GM12892 (cell line): ENCODE results near the gene RMND5B. TPM values are rescaled to one million over a fixed set of nuclear protein-coding genes. Genes with fewer than 3 reads are reported as not detected.
A peak's percentile ranks its signal among the peaks of the same experiment; 100 is the strongest.
"Not testable (repeated sequence)": the region's sequence is repeated elsewhere in the genome, so short reads cannot be mapped to it uniquely, and the experiment has no call there.

Experiments
- DNase-seq: peaks from one replicate; pipeline ENCODE4 v3.0.0; 2011; ENCODE audit not compliant: insufficient read length
- FAIRE-seq: peaks from 2 replicates; lab custom pipeline; 2011; peaks lifted over from hg19 to GRCh38; lab: Jason Lieb, UNC
- POLR2A ChIP-seq: IDR thresholded peaks from 2 replicates; pipeline ENCODE4 v1.6.1; 2011; ENCODE audit warnings: low read depth, low read length, control low read depth
- POLR2AphosphoS5 ChIP-seq: IDR thresholded peaks from 2 replicates; pipeline ENCODE4 v1.6.1; 2011; ENCODE audit warnings: low read depth, low read length, control low read depth
- TAF1 ChIP-seq: IDR thresholded peaks from 2 replicates; pipeline ENCODE4 v1.6.1; 2011; ENCODE audit warnings: low read depth, mild to moderate bottlenecking, control low read depth, low read length, borderline replicate concordance
- polyA plus RNA-seq: library from polyadenylated mRNA; unstranded; fragments of >200 nt; gene quantifications from one replicate; pipeline ENCODE4 v1.2.1, GENCODE V29; 2012; ENCODE audit warnings: missing spikeins, inconsistent platforms; ENCODE audit not compliant: missing spikeins

Gene RMND5B
- polyA plus RNA-seq = 21.9 TPM

GRCh38 chr5:178130576-178131445 lies at the start of gene RMND5B:
TSS of gene RMND5B (plus strand) at chr5:178131014. CDS start at chr5:178138120, 7,106 bp downstream.
- peak; percentile 89 for DNase-seq

GRCh38 chr5:178081571-178082243 lies 49.1 kb upstream of the RMND5B start:
- TF ChIP-seq POLR2A (no peak), POLR2AphosphoS5 (no peak), TAF1 (no peak)
- FAIRE-seq (no peak), DNase-seq (no peak)

More at GRCh38 chr5:178130576-178131445, at the start of gene RMND5B:
- peak; percentile 89 for FAIRE-seq
- peak; percentile 76; the same call in 1 of the 2 replicates for TF ChIP-seq POLR2A
- TF ChIP-seq TAF1 = peak; percentile 97
- 0 out of 2 replicates have a peak, but pooled peaks have one; percentile 44 for TF ChIP-seq POLR2AphosphoS5

GRCh38 chr5:178083922-178084321 lies 46.9 kb upstream of the RMND5B start:
- no peak for FAIRE-seq
- no peak for DNase-seq
- TF ChIP-seq POLR2AphosphoS5 (no peak), TAF1 (no peak)

DNA sequence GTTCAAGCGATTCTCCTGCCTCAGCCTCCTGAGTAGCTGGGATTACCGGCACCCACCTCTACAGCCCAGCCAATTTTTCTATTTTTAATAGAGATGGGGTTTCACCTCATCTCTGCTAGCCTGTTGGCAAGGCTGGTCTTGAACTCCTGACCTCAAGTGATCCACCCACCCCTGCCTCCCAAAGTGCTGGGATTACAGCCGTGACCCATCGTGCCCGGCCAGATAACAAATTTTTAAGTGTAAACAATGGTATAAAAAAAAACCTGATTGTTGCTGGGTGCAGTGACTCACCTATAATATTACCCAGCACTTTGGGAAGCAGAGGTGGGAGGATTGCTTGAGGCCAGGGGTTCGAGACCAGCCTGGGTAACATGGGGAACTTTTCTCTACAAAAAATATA lies 45.5 kb upstream of the RMND5B start:
- FAIRE-seq (no peak), DNase-seq (no peak)
- TF ChIP-seq POLR2AphosphoS5 = no peak
- no peak for TF ChIP-seq POLR2A
- TF ChIP-seq TAF1 = no peak

GRCh38 chr5:178086266-178086665 lies 44.5 kb upstream of the RMND5B start:
- TF ChIP-seq POLR2A (no peak), TAF1 (no peak), POLR2AphosphoS5 (no peak)
- DNase-seq (no peak), FAIRE-seq (no peak)

DNA sequence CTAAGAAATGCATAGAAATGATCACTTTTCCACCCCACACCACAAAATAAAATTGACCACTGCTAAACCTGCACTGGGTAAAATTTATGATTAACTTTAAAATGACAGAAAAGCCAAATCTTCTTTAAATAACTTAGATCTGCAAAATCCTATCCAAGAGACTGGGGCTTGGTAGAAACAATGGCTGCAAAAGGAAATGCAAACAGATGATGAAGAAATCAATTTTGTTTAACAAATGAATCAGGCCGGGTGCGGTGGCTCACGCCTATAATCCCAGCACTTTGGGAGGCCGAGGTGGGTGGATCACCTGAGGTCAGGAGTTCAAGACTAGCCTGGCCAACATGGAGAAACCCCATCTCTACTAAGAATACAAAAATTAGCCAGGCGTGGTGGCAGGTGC lies 43.6 kb upstream of the RMND5B start:
- not testable (repeated sequence) for FAIRE-seq

GRCh38 chr5:178090856-178091255 lies 40.0 kb upstream of the RMND5B start:
- FAIRE-seq (no peak), DNase-seq (no peak)
- TF ChIP-seq TAF1 = no peak
- no peak for TF ChIP-seq POLR2AphosphoS5
- no peak for TF ChIP-seq POLR2A

More for the DNA sequence above, 43.6 kb upstream of the RMND5B start:
- DNase-seq = not testable (repeated sequence)

DNA sequence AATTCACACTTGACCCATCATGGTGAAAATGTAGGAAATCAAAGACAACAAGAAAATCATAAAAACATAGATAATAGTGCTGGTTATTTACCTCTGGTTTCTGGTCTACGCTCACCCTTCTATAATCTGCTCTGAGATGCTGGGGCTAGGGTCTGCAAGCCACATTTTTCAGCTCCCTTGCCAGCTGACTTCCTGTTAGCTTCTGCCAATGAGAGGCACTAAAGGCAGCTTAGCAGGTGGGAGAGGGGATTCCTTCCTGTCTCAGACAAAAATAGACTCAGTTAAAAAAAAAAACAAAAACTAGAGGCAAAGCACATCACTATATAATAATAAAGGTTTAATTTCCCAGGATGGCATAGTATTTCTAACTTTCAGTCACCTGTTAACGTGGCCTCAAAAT lies 37.7 kb upstream of the RMND5B start:
- FAIRE-seq = no peak
- no peak for DNase-seq
- TF ChIP-seq POLR2AphosphoS5 (no peak), POLR2A (no peak), TAF1 (no peak)

- TF ChIP-seq TAF1 = no peak
- TF ChIP-seq POLR2AphosphoS5 = no peak
- no peak for TF ChIP-seq POLR2A
- no peak for FAIRE-seq
- no peak for DNase-seq
Measured at GRCh38 chr5:178094345-178094744, 36.5 kb upstream of the RMND5B start.

DNA sequence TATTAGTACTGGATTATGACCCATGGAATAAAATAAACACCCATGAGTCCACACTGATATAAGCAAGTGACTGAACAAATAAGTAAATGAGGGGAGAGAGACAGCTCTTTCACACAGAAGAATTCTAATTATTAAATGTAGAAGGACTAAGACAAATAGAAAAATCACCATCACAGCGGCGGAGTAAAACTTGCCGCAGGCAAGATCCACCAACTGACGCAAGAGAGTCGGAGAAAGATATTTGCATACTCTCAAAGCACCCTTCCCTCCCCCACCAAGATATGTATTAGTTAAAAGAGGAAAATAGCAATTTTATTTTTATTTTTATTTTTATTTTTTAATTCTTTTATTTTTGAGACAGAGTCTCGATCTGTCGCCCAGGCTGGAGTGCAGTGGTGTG lies 32.1 kb upstream of the RMND5B start:
- FAIRE-seq = no peak
- TF ChIP-seq POLR2A = no peak

GRCh38 chr5:178103612-178104011 lies 27.2 kb upstream of the RMND5B start:
- DNase-seq (no peak), FAIRE-seq (no peak)
- TF ChIP-seq POLR2AphosphoS5 (no peak), POLR2A (no peak), TAF1 (no peak)

More for the DNA sequence above, 32.1 kb upstream of the RMND5B start:
- no peak for DNase-seq

- TF ChIP-seq POLR2A (no peak), POLR2AphosphoS5 (no peak), TAF1 (no peak)
- no peak for FAIRE-seq
- DNase-seq = no peak
Measured at GRCh38 chr5:178104492-178104891, 26.3 kb upstream of the RMND5B start.

- TF ChIP-seq POLR2A = no peak
- TF ChIP-seq POLR2AphosphoS5 = no peak
- DNase-seq (no peak), FAIRE-seq (no peak)
Measured at GRCh38 chr5:178106086-178106485, 24.7 kb upstream of the RMND5B start.
